ENCODE data around the gene C10orf71.

DNA sequence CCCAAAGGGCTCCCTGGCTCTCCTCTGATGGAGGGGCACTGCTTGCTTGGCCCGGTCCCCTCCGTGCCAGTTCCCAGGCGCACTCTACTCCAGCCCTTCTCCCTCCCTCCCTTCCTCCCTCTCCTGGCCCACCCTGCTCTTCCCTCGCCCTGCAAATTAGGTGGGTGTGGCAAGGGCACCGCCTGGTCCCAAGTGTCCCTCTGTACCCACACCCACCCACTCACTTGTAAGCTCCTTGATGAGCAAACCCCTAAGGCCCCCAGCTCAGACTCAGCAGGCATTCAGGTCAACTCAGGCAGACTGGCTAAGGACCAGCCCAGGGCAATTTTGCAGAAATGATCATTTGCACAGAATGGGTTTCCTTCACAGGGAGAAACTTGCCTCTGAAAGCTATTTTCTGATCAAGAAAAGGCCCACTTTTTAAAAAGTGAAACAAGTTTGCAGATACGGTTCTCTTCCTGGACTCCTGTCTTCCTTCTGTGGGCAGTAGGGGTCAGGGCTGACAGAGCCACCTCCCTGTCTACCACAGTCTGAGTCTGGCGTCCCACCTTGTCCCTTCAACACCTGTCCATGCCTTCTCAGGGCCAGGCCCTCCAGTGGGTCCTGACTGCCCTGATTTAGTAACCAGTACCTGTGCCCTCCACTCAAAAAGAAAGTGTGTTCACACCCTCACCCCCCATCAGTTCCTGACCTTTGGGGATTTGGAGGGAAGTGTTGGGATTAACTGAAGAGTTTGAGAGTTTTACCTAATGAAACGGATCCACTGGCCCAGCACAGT lies 28.3 kb downstream of the C10orf71 start:
- TF ChIP-seq CTCF (IDR thresholded peaks at IDR 0.05) = no peak
- no peak for TF ChIP-seq POLR2AphosphoS5 (IDR thresholded peaks at IDR 0.05)
- TF ChIP-seq POLR2A (IDR thresholded peaks at IDR 0.05) = no peak
